ENCODE measurements around the gene CADPS. TPM values are rescaled to one million over a fixed set of nuclear protein-coding genes. Genes with fewer than 3 reads are reported as not detected.

The CADPS gene
- total and polyA plus RNA-seq, 12 donors = 1.4 to 36.6 (median 21.6) TPM

DNA sequence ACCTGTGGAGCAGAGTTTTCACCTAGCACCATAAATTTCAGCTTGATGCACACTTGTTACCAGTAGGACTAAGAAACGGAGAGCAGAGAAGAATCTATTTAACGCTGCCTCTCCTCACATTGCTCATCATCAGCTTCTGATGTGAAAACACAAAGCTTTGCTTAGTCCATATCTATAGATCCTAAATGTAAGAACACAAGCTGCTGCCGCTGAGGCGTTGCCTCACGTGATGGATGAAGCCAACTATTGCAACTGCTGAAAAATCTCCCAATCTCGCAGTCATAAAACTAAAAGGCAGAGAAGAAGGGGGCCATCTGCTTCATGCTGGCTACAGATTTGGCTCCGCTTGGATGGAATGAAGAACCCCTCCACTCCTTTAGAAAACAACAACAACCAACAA, 42.7 kb downstream of the CADPS start:
- no peaks in the 10 kb centered on the region for H3K27me3 ChIP-seq
- H3K27ac ChIP-seq = no peak overlapping the region
- H3K36me3 ChIP-seq = no peaks in the 10 kb centered on the region
- intact Hi-C loops (cut with DNase I) = no loop called here
- peaks cover 0 to 8% (median 0%) of the 10 kb centered on the region in 9 donors for H3K4me1 ChIP-seq
- ATAC-seq (no peak), DNase-seq (no peak)
- WGBS, 2 donors = 76 to 82% methylated on average over 7 of the region's 7 CpGs
- TF ChIP-seq, protein P1, sequence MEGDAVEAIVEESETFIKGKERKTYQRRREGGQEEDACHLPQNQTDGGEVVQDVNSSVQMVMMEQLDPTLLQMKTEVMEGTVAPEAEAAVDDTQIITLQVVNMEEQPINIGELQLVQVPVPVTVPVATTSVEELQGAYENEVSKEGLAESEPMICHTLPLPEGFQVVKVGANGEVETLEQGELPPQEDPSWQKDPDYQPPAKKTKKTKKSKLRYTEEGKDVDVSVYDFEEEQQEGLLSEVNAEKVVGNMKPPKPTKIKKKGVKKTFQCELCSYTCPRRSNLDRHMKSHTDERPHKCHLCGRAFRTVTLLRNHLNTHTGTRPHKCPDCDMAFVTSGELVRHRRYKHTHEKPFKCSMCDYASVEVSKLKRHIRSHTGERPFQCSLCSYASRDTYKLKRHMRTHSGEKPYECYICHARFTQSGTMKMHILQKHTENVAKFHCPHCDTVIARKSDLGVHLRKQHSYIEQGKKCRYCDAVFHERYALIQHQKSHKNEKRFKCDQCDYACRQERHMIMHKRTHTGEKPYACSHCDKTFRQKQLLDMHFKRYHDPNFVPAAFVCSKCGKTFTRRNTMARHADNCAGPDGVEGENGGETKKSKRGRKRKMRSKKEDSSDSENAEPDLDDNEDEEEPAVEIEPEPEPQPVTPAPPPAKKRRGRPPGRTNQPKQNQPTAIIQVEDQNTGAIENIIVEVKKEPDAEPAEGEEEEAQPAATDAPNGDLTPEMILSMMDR (IDR thresholded peaks at IDR 0.05) = no peak
- H3K9me3 ChIP-seq = no peaks in the 10 kb centered on the region
- no peak overlapping the region for H3K4me3 ChIP-seq

DNA sequence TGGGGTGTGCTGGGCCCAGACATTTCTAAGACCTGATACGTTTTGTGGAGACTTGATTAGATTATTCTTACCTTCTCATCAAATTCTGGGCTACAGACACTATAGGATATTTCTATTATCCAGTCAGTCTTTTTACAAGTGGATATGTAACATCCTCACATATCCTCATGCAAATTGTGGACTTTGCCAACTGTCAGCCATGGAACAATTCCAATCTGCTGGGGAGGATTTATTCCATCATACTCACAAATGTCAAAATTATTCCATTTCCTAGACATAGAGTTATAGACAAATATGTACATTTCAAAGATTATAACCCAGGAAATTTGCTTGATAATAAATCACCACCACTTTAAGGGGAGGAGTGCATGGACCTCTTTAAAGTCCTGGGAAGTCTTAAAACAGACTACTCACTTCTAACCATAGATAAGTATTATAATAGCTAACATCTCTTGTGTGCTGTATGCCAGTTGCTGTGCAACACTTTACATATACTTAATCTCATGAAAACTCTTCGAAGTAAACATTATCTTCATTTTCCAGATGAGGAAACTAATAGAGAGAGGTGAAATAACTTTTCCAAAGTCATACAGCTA, 44.4 kb downstream of the CADPS start:
- Histone ChIP-seq H3K9me3 (no peaks in the 10 kb centered on the region), H3K27ac (no peak overlapping the region), H3K4me1 (peaks cover 0 to 5% (median 0%) of the 10 kb centered on the region in 9 donors), H3K36me3 (no peaks in the 10 kb centered on the region), H3K4me3 (no peak overlapping the region), H3K27me3 (no peaks in the 10 kb centered on the region)
- TF ChIP-seq, protein P1 (IDR thresholded peaks at IDR 0.05) = no peak
- WGBS, 2 donors = 25 to 41% methylated on average over 2 of the region's 2 CpGs
- DNase-seq = no peak
- intact Hi-C loops (cut with DNase I) = no loop called here
- no peak for ATAC-seq

DNA sequence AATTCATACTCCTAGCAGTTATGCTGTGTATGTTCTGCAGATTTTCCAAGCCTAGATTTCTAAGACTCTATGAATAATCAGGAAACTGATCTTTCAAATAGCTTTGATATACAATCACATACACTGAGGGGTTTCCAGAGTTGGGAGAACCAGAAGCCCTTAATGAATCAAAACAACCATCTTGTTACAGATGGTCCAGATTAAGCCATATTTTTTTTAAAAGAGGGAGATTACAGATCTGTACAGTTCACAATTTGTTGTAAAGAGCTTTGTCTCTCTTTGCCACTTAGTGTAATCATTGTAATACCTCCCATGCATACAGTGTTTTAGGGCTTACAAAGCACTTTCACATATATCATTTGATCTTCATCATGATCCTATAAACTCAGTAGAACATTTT, 47.7 kb downstream of the CADPS start:
- no peaks in the 10 kb centered on the region for H3K9me3 ChIP-seq
- no peaks in the 10 kb centered on the region for H3K36me3 ChIP-seq
- H3K4me3 ChIP-seq = no peak overlapping the region
- no peak for DNase-seq
- H3K27ac ChIP-seq = no peak overlapping the region
- H3K27me3 ChIP-seq = no peaks in the 10 kb centered on the region
- ATAC-seq = no peak
- H3K4me1 ChIP-seq = no peaks in the 10 kb centered on the region
- TF ChIP-seq, protein P1 (IDR thresholded peaks at IDR 0.05) = no peak
- intact Hi-C loops (cut with DNase I) = no loop called here

DNA sequence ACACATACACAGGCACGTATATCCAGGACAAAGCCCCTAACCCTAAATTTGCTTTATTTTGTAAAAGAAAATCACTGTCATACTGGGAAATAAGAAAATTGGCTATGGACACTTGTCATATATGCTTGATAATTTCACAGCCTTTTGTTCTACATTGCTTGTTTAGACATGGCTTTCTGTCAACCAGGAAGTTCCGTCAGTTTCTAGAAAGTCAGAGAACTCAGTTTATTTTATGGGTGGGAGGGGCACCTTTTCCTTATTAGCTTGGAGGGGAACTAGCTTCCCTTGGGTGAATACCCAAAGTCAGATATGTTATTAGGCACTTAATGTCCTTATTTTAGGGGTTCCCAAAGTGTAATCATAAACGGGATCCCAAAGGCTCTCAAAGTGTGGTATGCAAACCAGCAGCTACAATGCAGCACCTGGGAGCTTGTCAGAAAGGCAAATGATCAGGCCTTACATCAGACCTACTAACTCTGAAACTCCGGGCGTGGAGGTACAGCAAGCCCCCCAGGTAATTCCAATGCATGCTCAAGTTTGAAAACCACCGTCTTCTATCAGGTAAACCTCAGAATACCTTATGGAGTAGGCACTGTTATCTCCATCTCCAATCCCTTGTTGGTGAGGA, 50.1 kb downstream of the CADPS start:
- H3K9me3 ChIP-seq = no peaks in the 10 kb centered on the region
- H3K27me3 ChIP-seq = no peaks in the 10 kb centered on the region
- TF ChIP-seq, protein P1 (IDR thresholded peaks at IDR 0.05) = no peak
- H3K4me1 ChIP-seq = no peaks in the 10 kb centered on the region
- H3K36me3 ChIP-seq = no peaks in the 10 kb centered on the region
- intact Hi-C loops (cut with DNase I) = no loop called here
- DNase-seq = no peak
- H3K4me3 ChIP-seq = no peak overlapping the region
- WGBS, 2 donors = 82 to 85% methylated on average over 6 of the region's 6 CpGs
- ATAC-seq = no peak
- H3K27ac ChIP-seq = no peak overlapping the region
